ENCODE results near the gene KRTAP5-3.

DNA sequence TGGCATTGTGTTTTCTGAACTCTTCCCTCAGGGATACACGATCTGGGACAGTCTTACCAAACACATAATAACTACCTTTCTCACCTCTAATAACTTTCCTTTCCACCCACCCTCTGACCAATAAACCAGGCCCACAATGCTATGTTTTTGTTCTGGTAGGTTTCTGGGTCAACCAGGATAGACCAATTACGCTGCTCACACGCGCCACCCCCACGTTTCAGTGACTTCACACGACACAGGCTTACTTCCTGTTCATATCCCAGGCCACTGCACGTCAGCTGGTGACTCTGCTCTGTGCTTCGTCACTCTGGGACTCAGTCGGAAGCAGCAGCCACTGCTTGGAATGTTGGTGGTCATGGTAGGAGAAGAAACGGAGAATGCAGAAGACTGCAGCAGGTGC, 11.2 kb upstream of the KRTAP5-3 start:
- no peak for TF ChIP-seq POLR2A (IDR thresholded peaks at IDR 0.05)
- TF ChIP-seq, protein P1, sequence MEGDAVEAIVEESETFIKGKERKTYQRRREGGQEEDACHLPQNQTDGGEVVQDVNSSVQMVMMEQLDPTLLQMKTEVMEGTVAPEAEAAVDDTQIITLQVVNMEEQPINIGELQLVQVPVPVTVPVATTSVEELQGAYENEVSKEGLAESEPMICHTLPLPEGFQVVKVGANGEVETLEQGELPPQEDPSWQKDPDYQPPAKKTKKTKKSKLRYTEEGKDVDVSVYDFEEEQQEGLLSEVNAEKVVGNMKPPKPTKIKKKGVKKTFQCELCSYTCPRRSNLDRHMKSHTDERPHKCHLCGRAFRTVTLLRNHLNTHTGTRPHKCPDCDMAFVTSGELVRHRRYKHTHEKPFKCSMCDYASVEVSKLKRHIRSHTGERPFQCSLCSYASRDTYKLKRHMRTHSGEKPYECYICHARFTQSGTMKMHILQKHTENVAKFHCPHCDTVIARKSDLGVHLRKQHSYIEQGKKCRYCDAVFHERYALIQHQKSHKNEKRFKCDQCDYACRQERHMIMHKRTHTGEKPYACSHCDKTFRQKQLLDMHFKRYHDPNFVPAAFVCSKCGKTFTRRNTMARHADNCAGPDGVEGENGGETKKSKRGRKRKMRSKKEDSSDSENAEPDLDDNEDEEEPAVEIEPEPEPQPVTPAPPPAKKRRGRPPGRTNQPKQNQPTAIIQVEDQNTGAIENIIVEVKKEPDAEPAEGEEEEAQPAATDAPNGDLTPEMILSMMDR (IDR thresholded peaks at IDR 0.05) = no peak

Measured in esophagus squamous epithelium (tissue), 4 donors.